RWPE1 (cell line): ENCODE measurements around the gene SYNGR3.

ENCODE experiments used
- CTCF ChIA-PET: fragments of 350-600 bp; sonication (Branson Sonifier 250); formaldehyde crosslinking; extraction: SDS; loops from one replicate; lab custom pipeline; 2021; lab: Yijun Ruan, JAX
- POLR2A ChIA-PET: fragments of 400-600 bp; formaldehyde crosslinking; extraction: SDS; loops from one replicate; lab custom pipeline; 2020; ENCODE audit warnings: antibody characterized with exemption; ENCODE audit not compliant: low non-redundant PET; lab: Yijun Ruan, JAX
- DNase-seq: peaks from one replicate; pipeline ENCODE4 v3.0.0; 2012; ENCODE audit warnings: low spot score
- H3K27ac ChIP-seq: fragments of 450-650 bp; 2 replicates; pipeline ENCODE4 v1.5.1; 2017
- CTCF ChIP-seq: fragments of 450-650 bp; conservative IDR thresholded peaks from 2 replicates; pipeline ENCODE4 v1.5.1; 2017; ENCODE audit warnings: low read depth, mild to moderate bottlenecking

The SYNGR3 gene

GRCh38 chr16:1980770-1981087 is 9.0 kb upstream of the SYNGR3 start:
- no peak for DNase-seq
- ChIA-PET POLR2A (interaction anchor here (0.6 kb wide), 1 partner anchor 37 kb away, joined by 3 read pairs; no protein-coding TSS in a partner anchor), CTCF (no interaction called here)
- H3K27ac ChIP-seq: no peak overlapping the region; the same call in 1 of the 2 replicates
- TF ChIP-seq CTCF: no peak

GRCh38 chr16:1981398-1981836 is 8.4 kb upstream of the SYNGR3 start, which contains the start of gene NOXO1:
Gene NOXO1 (minus strand): TSS chr16:1981469. CDS start chr16:1981179, 290 bp downstream.
- DNase-seq: no peak
- ChIA-PET POLR2A (interaction anchor here (0.6 kb wide), 2 partner anchors 36 to 37 kb away, joined by 3 to 5 read pairs; no protein-coding TSS in a partner anchor), CTCF (interaction anchor here (0.6 kb wide), 1 partner anchor 491 kb away, joined by 3 read pairs; no protein-coding TSS in a partner anchor)
- TF ChIP-seq CTCF: no peak
- H3K27ac ChIP-seq: peak within 1 kb of the TSS; percentile 74

- H3K27ac ChIP-seq: peak overlapping the region; percentile 49
- DNase-seq: no peak
- TF ChIP-seq CTCF: no peak
- ChIA-PET CTCF (interaction anchor here (0.7 kb wide), 1 partner anchor 21 kb away, joined by 3 read pairs; no protein-coding TSS in a partner anchor), POLR2A (no interaction called here)
These were observed 7.7 kb upstream of the SYNGR3 start for GRCh38 chr16:1982013-1982433.

GRCh38 chr16:1982991-1983543 is 6.7 kb upstream of the SYNGR3 start:
- DNase-seq: no peak
- POLR2A ChIA-PET: no interaction called here
- no peak for TF ChIP-seq CTCF
- H3K27ac ChIP-seq: peak overlapping the region; percentile 73
- CTCF ChIA-PET: interaction anchor here (0.7 kb wide), 1 partner anchor 20 kb away, joined by 3 read pairs; no protein-coding TSS in a partner anchor

GRCh38 chr16:1983544-1984346 is 6.0 kb upstream of the SYNGR3 start, which contains the start of gene GFER:
Gene GFER (plus strand): TSS chr16:1984193. CDS start chr16:1984219, 26 bp downstream.
- ChIA-PET POLR2A (interaction anchor here (0.6 to 0.7 kb wide), 2 partner anchors 18 to 57 kb away, joined by 3 read pairs; no protein-coding TSS in a partner anchor), CTCF (interaction anchor here (0.6 to 1.6 kb wide), 3 partner anchors 39 to 1201 kb away, joined by 3 to 4 read pairs (median 3); no protein-coding TSS in a partner anchor)
- peak; percentile 40 for TF ChIP-seq CTCF
- peak; percentile 93 for DNase-seq
- peak within 1 kb of the TSS; percentile 73 for H3K27ac ChIP-seq
